ENCODE results near the gene EIF2A.

EIF2A gene

DNA sequence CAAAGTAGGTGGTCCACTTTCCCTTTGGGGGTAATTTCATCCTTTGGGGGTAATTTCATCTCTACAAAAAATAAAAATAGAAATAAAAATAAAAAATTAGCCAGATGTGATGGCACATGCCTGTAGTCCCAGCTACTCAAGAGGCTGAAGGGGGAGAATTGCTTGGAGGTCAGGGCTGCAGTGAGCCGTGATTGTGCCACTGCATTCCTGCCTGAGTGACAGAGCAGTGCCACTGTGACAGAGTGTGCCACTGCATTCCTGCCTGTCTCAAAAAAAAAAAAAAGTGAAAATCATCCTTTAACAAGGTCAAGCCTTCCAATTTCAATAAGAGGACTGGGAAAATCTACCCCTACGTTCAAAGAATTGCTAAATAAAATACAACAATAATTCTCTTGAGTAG lies 23.0 kb upstream of the EIF2A start:
- no peak overlapping the region for H3K27ac Mint-ChIP-seq
- TF ChIP-seq, protein P1, sequence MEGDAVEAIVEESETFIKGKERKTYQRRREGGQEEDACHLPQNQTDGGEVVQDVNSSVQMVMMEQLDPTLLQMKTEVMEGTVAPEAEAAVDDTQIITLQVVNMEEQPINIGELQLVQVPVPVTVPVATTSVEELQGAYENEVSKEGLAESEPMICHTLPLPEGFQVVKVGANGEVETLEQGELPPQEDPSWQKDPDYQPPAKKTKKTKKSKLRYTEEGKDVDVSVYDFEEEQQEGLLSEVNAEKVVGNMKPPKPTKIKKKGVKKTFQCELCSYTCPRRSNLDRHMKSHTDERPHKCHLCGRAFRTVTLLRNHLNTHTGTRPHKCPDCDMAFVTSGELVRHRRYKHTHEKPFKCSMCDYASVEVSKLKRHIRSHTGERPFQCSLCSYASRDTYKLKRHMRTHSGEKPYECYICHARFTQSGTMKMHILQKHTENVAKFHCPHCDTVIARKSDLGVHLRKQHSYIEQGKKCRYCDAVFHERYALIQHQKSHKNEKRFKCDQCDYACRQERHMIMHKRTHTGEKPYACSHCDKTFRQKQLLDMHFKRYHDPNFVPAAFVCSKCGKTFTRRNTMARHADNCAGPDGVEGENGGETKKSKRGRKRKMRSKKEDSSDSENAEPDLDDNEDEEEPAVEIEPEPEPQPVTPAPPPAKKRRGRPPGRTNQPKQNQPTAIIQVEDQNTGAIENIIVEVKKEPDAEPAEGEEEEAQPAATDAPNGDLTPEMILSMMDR (IDR thresholded peaks at IDR 0.05; ENCODE audit: unreplicated experiment in 3 of 3): no peak
- H3K4me1 Mint-ChIP-seq: peaks cover 5% of the 10 kb centered on the region
- H3K9me3 Mint-ChIP-seq: no peaks in the 10 kb centered on the region
- H3K27me3 Mint-ChIP-seq (ENCODE audit: low read depth): no peaks in the 10 kb centered on the region
- no peaks in the 10 kb centered on the region for H3K36me3 Mint-ChIP-seq (ENCODE audit: low read depth)
- no peak overlapping the region for H3K4me3 Mint-ChIP-seq

DNA sequence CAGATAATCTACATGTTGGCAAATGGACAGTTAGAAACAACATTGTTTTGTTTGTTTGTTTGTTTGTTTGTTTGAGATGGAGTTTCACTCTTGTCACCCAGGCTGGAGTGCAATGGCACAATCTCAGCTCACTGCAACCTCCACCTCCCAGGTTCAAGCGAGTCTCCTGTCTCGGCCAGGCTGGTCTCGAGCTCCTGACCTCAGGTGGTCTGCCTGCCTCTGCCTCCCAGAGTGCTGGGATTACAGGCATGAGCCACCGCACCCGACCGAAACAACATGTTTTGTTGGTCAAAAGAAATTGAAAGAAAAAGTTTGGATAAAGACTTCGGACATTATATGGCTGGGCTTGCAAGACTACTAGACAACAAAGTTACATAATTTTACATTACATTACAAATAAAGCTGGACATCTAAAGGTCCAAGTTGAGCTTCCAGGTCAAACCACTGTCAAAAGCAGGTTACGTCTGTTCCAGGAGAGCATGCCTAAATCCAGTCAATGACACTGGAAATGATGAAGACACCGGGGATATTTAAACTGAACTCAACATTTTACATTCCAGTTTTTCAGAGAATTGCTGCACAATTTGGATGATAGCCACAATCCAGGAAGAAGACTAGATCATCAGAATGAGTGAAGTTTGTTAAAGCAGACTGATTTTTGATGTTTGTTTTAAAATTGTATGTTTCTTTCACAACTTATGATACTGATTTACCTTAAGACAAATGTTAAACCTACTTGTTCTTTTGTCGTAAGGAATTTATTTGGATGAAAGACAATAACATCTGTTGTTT lies 18.9 kb upstream of the EIF2A start:
- no peak overlapping the region for H3K4me3 Mint-ChIP-seq
- TF ChIP-seq, protein P1 (IDR thresholded peaks at IDR 0.05; ENCODE audit: unreplicated experiment in 3 of 3): no peak
- no peaks in the 10 kb centered on the region for H3K9me3 Mint-ChIP-seq
- no peaks in the 10 kb centered on the region for H3K36me3 Mint-ChIP-seq (ENCODE audit: low read depth)
- no peaks in the 10 kb centered on the region for H3K27me3 Mint-ChIP-seq (ENCODE audit: low read depth)
- no peaks in the 10 kb centered on the region for H3K4me1 Mint-ChIP-seq
- H3K27ac Mint-ChIP-seq: no peak overlapping the region

DNA sequence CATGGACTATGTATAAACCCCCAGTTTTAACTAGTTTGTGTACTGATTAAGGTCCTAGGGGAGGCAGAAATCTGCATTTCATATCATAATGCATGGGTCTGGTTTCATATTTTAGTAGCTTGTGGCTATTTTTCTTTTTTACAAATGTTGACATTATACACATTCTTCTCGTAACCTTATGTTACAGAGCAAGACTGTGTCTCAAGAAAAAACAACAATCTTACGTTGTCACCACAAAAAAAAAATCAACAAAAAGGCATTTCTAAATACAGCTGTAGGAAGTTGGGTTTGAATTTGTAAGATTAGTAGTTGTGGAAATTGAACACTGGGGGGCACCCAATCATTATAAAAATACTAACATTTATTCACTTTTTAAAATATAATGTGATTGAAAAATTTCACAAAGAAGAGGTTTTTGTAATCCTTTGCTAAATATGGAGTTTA lies 18.2 kb upstream of the EIF2A start:
- TF ChIP-seq, protein P1 (IDR thresholded peaks at IDR 0.05; ENCODE audit: unreplicated experiment in 3 of 3): peak; percentile 24 to 51 (median 34)
- peak overlapping the region in 1 of 3 experiments; percentile 26 for H3K27ac Mint-ChIP-seq
- no peaks in the 10 kb centered on the region for H3K27me3 Mint-ChIP-seq (ENCODE audit: low read depth)
- H3K4me1 Mint-ChIP-seq: no peaks in the 10 kb centered on the region
- H3K4me3 Mint-ChIP-seq: no peak overlapping the region
- no peaks in the 10 kb centered on the region for H3K36me3 Mint-ChIP-seq (ENCODE audit: low read depth)
- H3K9me3 Mint-ChIP-seq: no peaks in the 10 kb centered on the region

DNA sequence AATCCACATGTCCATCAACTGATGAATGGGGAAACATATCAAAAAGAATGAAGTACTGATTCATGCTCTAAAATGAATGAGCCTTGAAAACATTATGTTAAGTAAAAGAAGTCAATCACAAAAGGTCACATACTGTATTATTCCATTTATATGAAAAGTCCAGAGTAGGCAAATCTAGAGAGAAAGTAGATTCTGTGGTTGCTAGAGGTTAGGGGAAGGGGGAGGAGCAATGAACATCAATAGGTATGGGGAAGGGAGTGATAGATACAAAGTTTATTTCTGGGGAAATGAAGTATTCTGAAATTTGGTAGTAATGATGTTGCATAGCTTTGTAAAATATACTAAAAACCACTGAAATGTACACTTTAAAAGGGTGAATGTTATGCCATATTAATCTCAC lies 14.8 kb upstream of the EIF2A start:
- Mint-ChIP-seq H3K36me3 (ENCODE audit: low read depth) (no peaks in the 10 kb centered on the region), H3K27ac (no peak overlapping the region), H3K4me1 (no peaks in the 10 kb centered on the region), H3K4me3 (no peak overlapping the region), H3K27me3 (ENCODE audit: low read depth) (no peaks in the 10 kb centered on the region), H3K9me3 (no peaks in the 10 kb centered on the region)
- TF ChIP-seq, protein P1 (IDR thresholded peaks at IDR 0.05; ENCODE audit: unreplicated experiment in 3 of 3): no peak

DNA sequence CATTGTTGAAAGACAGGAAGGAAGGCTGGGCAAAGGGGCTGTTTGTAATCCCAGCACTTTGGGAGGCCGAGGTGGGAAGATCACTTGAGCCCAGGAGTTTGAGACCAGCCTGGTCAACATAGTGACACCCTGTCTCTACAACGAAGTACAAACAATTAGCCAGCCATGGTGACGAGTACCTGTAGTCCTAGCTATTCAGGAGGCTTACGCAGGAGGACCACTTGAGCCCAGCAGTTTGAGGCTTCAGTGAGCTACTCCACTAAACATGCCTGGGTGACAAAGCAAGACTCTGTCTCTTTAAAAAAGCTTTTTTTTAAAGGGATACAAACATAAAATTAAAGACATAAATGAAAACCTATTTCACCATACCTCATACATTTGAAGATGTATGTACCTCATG lies 11.4 kb upstream of the EIF2A start:
- H3K4me1 Mint-ChIP-seq: no peaks in the 10 kb centered on the region
- H3K9me3 Mint-ChIP-seq: no peaks in the 10 kb centered on the region
- H3K36me3 Mint-ChIP-seq (ENCODE audit: low read depth): peaks cover 4% of the 10 kb centered on the region
- no peak overlapping the region for H3K4me3 Mint-ChIP-seq
- TF ChIP-seq, protein P1 (IDR thresholded peaks at IDR 0.05; ENCODE audit: unreplicated experiment in 3 of 3): no peak
- no peak overlapping the region for H3K27ac Mint-ChIP-seq
- H3K27me3 Mint-ChIP-seq (ENCODE audit: low read depth): no peaks in the 10 kb centered on the region
